WTC11 (cell line): ENCODE results near the gene FER.

Experiments
- FOXK1 ChIP-seq: sonication (generic); formaldehyde crosslinking; IDR thresholded peaks from 2 replicates; pipeline ENCODE4 v1.8.0; 2022; ENCODE audit warnings: mild to moderate bottlenecking, moderate library complexity, missing genetic modification reagents
- GABPB1 ChIP-seq: sonication (generic); formaldehyde crosslinking; IDR thresholded peaks from 2 replicates; pipeline ENCODE4 v1.8.1; 2023; ENCODE audit warnings: mild to moderate bottlenecking, missing genetic modification reagents
- ZNF317 ChIP-seq: sonication (generic); formaldehyde crosslinking; IDR thresholded peaks from 2 replicates; pipeline ENCODE4 v1.8.1; 2023; ENCODE audit warnings: low read depth, mild to moderate bottlenecking, moderate library complexity, missing genetic modification reagents, borderline replicate concordance
- ZNF416 ChIP-seq: fragments of 250-450 bp; sonication (Bioruptor Pico); IDR thresholded peaks from 2 replicates; pipeline ENCODE4 v1.9.0; 2021; ENCODE audit warnings: mild to moderate bottlenecking, inconsistent platforms
- TF ChIP-seq, protein P1 (sequence below): fragments of 250-450 bp; sonication (Bioruptor Pico); IDR thresholded peaks from 2 replicates; pipeline ENCODE4 v1.9.0; 2021; ENCODE audit warnings: moderate library complexity, mild to moderate bottlenecking, inconsistent platforms, borderline replicate concordance
- TF ChIP-seq, protein P2 (sequence below): fragments of 200-600 bp; IDR thresholded peaks from 2 replicates; pipeline ENCODE4 v1.8.0; 2022; ENCODE audit warnings: antibody characterized with exemption
- TF ChIP-seq, protein P3 (sequence below): sonication (generic); formaldehyde crosslinking; IDR thresholded peaks from 2 replicates; pipeline ENCODE4 v1.8.1; 2023; ENCODE audit warnings: mild to moderate bottlenecking, missing genetic modification reagents, moderate library complexity
- TF ChIP-seq, protein P4 (sequence below): sonication (generic); formaldehyde crosslinking; IDR thresholded peaks from 2 replicates; pipeline ENCODE4 v1.8.1; 2022; ENCODE audit warnings: low read depth, missing genetic modification reagents, borderline replicate concordance
- TF ChIP-seq, protein P5 (sequence below): sonication (generic); formaldehyde crosslinking; IDR thresholded peaks from 2 replicates; pipeline ENCODE4 v1.8.0; 2022; ENCODE audit warnings: mild to moderate bottlenecking, missing genetic modification reagents

- TF ChIP-seq, protein P1, sequence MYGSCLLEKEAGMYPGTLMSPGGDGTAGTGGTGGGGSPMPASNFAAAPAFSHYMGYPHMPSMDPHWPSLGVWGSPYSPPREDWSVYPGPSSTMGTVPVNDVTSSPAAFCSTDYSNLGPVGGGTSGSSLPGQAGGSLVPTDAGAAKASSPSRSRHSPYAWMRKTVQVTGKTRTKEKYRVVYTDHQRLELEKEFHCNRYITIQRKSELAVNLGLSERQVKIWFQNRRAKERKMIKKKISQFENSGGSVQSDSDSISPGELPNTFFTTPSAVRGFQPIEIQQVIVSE (CRISPR knock-in tag) = no peak
- TF ChIP-seq, protein P2, sequence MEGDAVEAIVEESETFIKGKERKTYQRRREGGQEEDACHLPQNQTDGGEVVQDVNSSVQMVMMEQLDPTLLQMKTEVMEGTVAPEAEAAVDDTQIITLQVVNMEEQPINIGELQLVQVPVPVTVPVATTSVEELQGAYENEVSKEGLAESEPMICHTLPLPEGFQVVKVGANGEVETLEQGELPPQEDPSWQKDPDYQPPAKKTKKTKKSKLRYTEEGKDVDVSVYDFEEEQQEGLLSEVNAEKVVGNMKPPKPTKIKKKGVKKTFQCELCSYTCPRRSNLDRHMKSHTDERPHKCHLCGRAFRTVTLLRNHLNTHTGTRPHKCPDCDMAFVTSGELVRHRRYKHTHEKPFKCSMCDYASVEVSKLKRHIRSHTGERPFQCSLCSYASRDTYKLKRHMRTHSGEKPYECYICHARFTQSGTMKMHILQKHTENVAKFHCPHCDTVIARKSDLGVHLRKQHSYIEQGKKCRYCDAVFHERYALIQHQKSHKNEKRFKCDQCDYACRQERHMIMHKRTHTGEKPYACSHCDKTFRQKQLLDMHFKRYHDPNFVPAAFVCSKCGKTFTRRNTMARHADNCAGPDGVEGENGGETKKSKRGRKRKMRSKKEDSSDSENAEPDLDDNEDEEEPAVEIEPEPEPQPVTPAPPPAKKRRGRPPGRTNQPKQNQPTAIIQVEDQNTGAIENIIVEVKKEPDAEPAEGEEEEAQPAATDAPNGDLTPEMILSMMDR = no peak
- TF ChIP-seq, protein P3, sequence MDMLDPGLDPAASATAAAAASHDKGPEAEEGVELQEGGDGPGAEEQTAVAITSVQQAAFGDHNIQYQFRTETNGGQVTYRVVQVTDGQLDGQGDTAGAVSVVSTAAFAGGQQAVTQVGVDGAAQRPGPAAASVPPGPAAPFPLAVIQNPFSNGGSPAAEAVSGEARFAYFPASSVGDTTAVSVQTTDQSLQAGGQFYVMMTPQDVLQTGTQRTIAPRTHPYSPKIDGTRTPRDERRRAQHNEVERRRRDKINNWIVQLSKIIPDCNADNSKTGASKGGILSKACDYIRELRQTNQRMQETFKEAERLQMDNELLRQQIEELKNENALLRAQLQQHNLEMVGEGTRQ = no peak
- TF ChIP-seq, protein P4, sequence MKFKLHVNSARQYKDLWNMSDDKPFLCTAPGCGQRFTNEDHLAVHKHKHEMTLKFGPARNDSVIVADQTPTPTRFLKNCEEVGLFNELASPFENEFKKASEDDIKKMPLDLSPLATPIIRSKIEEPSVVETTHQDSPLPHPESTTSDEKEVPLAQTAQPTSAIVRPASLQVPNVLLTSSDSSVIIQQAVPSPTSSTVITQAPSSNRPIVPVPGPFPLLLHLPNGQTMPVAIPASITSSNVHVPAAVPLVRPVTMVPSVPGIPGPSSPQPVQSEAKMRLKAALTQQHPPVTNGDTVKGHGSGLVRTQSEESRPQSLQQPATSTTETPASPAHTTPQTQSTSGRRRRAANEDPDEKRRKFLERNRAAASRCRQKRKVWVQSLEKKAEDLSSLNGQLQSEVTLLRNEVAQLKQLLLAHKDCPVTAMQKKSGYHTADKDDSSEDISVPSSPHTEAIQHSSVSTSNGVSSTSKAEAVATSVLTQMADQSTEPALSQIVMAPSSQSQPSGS = no peak
- TF ChIP-seq, protein P5, sequence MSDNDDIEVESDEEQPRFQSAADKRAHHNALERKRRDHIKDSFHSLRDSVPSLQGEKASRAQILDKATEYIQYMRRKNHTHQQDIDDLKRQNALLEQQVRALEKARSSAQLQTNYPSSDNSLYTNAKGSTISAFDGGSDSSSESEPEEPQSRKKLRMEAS (CRISPR knock-in tag) = no peak
- no peak for TF ChIP-seq ZNF317 (CRISPR knock-in tag)
- TF ChIP-seq GABPB1 (CRISPR knock-in tag) = no peak
- TF ChIP-seq FOXK1 (CRISPR knock-in tag) = no peak
- TF ChIP-seq ZNF416 (CRISPR knock-in tag) = no peak
Measured at GRCh38 chr5:109192027-109192426, 444.3 kb downstream of the FER start.
